ENCODE data around the gene KLK2. TPM values are rescaled to one million over a fixed set of nuclear protein-coding genes. Genes with fewer than 3 reads are reported as not detected.

KLK2 gene
- under 1 TPM in 2 of 3 donors, not detected in 1; 0.21 to 0.34 TPM for polyA plus RNA-seq (ENCODE audit: insufficient read length in 3 of 3)
- long read RNA-seq, donor 1, result 0 reads
- long read RNA-seq, donor 2, result 0 reads
- long read RNA-seq, donor 3, result 0 reads
- long read RNA-seq, donor 4, result 0 reads
- long read RNA-seq, donor 5, result 0 reads
- long read RNA-seq, donor 6, result 0 reads
- long read RNA-seq, donor 7, partial matches to known transcripts, result 0 of 1 reads
- long read RNA-seq, donor 7, other reads (novel, unspliced or antisense), result 0 of 1 reads
- long read RNA-seq, donor 8, result 0 reads
- long read RNA-seq, donor 9, result 0 reads
- long read RNA-seq, donor 10, result 0 reads
- long read RNA-seq, donor 11, result 0 reads
- long read RNA-seq, donor 12, result 0 reads
- long read RNA-seq, donor 13, result 0 reads
- long read RNA-seq, donor 14, result 0 reads
- long read RNA-seq, donor 15, result 0 reads
- long read RNA-seq, donor 16, result 0 reads

DNA sequence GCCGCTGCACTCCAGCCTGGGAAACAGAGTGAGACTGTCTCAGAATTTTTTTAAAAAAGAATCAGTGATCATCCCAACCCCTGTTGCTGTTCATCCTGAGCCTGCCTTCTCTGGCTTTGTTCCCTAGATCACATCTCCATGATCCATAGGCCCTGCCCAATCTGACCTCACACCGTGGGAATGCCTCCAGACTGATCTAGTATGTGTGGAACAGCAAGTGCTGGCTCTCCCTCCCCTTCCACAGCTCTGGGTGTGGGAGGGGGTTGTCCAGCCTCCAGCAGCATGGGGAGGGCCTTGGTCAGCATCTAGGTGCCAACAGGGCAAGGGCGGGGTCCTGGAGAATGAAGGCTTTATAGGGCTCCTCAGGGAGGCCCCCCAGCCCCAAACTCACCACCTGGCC, at the start of gene KLK2:
Gene KLK2 (plus strand): TSS at position 384 of the 400 bp plus-strand sequence. CDS start 35 bp downstream, outside the sequence.
- no peak for DNase-seq

DNA sequence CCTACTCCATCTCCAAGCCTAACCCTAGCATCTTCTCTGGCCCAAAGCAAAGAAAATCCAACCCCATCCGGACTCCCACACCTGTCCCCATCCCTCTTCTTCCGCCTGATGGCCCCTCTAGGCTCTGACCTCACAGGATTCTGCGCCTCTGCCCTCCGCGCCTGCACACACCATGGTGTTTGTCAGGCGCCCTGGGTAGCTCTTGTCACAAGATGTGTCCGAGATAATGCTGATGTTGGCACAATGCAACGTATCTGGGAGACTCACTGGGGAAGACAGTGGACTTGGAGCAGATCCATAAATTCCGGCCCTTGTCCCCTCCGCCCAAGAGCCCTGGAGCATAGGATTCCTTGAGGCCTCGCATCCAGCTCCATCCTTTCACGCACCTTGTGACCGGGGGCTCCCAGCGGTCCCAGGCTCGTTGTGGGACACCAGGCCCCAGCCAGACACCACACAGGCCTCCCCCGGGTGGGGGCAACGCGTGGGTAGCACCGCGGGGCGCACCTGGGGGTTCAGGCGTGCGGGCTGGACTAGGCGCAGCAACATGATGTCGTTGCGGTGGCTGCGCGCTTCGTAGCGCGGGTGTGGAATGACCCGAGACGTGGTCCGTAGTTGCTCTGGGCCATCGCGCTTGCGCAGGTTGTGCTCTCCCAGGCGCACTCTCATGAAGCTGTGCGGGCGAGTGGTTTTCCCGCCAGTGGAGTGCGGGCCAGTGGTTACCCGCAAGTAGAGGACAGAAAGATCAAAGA, 46.6 kb upstream of the KLK2 start:
- DNase-seq, result no peak

DNA sequence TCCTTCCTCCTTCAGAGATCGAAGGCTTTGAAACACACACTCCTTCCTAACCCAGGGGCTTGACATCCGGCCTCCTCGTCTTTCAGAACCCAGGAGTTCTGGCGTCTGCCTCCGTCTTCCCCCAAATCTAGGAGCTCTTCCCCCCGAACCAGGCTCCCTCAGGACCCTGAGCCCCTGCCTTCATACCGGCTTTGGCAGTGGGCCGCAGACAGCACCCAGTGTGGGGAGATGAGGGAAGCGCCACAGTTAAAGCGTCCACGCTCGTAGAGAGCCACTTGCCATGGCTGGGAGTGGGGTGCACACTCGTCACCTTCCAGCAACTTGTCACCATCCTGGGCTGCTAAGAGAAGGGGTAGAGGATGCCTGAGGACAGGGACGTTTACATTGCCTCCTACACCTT, 45.8 kb upstream of the KLK2 start:
- no peak for DNase-seq

DNA sequence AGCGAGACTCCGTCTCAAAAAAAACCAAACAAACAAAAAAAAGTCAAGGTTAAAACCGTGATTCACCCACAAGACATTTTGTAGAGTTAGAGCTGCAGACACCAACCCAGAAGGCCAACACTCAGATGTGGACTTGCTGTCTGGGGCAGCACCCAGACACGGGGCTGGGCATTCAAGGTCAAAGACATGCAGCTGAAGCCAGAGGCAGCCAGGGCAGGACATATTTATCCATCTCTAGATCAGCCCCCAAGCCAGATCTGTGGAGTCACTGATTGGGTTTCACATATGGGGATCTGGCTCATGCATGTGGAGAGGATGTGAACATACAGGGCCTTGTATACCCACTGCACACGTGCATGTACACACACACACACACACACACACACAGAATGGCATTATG, 43.4 kb upstream of the KLK2 start:
- DNase-seq, result no peak

DNA sequence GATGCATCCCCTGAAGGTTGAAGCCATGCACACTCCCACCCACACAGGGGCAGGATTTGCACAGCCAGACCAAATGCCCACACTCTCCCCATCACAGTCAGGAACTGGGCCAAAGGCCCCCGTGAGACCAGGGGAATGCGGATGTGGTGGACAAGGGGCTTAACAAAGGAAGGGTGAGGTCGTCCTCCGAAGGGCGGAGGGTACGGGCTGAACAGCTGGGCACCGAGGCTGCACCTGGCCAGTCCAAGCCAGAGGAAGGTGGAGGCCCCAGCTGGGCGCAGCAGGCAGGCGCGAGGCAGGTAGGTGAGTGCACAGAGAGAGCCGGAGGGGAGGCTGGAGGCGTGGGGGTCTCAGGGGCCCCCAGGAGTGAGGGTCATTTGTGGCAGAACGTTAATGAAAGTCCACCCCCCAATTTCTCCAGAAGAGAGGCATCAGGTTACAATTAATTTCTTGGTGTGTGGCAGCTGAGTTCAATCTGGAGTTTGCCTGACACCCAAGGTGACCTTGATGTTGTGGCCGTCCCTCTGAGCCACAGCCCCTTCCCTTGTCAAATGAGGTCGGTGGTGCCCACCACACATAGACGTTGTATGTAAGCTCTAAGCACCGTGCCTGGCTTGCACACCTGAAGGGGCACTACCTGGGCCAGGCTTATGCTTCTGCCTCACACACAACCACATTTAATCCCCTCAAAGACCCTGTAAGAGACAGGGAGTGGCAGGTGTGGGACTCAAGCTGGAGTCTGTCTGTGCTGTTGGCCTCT, 42.8 kb upstream of the KLK2 start:
- DNase-seq, result no peak

DNA sequence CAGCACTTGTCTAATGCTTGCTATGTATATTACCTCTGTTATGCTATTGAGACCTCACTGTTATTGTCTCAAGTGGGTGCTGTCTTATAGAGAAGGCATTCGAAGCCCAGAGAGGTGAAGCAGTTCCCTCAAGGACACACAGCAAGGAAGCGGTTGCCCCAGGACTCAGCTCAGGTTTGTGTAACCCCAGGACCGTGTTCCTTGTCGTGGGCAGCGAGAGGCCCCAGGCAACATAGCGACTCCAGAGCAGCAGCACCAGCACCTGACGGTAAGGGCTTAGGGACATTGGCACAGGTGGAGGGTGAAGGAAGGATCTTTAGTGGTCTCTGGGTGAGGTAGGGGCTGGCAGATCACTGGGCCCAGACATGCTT, 42.2 kb upstream of the KLK2 start:
- no peak for DNase-seq

DNA sequence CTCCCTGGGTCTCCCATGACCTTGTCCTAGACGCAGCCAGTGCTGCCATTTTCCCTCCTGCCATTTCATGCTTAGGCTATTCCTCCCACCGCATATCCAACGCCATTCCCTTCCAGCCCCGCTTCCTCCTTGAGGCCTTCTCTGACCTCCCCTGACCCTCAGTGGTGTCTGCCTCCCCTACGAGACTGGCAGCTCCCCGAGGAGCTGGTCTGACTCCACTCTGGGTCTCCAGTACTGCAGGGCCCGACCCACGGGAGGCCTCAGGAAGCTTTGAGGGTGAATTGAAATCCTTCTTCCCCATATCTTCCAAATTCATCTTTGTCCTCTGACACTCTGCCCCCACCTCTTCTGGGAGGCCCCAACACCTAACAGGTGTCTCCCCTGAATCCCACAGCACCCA, 40.6 kb upstream of the KLK2 start:
- DNase-seq, result no peak

DNA sequence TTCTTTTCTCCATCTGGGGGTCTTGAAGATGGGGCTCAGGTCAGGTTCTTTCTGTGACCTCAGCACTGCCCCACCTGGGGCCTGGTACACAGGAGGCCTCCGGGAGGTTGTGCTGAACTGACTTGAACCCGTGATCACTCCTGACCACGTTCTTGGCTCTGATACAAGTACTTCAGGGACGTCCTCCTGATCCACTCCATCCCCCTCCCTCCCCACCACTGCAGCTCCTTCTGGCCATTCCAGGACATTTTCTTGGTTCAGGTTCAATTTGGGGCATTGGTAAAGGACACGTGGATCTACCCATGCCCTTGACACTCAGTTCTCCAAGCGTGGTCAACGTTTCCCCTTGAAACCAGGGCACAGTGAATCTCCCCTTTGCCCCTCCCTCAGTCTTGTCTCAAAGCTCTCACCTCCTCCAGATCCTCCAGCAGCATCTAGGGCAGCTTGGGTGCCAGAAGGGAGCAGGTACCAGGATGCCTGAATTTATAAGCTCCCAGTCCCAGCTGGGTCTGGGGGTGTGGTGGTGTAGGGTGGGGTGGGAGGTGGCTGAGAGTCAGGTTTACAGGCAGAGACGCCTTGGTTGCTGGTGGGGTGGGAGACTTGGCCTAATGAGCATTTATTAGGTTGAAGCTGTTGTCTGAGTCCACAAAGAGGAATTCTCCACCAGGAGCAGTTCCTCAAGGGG, 40.0 kb upstream of the KLK2 start, which contains the start of gene KLK15:
Gene KLK15 (minus strand): TSS at position 458 of the 685 bp plus-strand sequence. CDS start 2,082 bp downstream, outside the sequence.
- no peak for DNase-seq

DNA sequence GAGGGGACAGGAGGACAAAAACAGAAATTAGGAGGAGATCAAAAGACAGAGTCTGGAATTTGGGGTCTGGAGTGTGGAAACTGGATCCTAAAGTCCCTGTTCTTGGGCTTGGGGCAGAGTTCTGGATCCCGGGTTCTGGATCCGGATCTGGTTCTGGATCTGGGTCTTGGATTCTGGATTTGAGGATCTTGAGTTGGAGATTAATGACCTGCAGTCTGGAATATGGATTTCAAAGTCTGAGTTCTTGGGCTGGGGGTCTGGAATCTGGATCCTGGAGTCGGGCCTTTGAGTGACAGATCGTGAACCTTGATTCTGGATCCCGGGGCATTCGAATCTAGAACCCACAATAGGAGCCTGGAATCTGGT, 39.5 kb upstream of the KLK2 start:
- DNase-seq, result no peak

DNA sequence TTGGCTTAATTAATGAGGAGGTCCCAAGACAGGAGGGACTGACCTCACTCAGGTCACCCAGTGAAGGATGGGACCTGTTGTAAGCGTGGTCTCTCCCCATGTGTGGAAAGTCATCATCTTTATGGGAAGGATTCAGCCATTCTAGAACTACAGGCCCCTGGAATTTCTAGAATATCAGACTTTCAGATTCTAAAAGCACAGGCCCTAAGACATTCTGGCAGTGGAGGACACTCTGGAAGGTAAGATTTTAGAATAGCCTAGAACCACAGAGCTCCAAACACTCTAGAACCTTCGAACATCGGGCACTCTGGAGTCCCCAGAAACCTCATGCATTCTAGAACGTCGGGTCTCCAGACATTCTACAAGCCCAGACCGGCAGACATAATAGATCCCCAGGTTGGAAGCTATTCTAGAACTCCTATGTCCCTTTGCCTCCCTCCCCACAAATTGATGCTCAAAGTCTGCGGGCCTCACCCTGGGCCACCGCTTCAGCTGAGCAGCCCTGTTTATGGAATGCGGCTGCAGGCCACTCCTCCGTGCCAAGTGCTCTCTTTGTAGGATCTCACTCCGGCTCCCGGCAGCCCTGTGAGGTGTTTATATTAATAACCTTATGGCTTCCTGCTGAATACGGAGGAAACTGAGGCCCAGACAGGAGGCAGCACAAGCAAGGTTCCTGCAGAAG, 38.0 kb upstream of the KLK2 start:
- no peak for DNase-seq

DNA sequence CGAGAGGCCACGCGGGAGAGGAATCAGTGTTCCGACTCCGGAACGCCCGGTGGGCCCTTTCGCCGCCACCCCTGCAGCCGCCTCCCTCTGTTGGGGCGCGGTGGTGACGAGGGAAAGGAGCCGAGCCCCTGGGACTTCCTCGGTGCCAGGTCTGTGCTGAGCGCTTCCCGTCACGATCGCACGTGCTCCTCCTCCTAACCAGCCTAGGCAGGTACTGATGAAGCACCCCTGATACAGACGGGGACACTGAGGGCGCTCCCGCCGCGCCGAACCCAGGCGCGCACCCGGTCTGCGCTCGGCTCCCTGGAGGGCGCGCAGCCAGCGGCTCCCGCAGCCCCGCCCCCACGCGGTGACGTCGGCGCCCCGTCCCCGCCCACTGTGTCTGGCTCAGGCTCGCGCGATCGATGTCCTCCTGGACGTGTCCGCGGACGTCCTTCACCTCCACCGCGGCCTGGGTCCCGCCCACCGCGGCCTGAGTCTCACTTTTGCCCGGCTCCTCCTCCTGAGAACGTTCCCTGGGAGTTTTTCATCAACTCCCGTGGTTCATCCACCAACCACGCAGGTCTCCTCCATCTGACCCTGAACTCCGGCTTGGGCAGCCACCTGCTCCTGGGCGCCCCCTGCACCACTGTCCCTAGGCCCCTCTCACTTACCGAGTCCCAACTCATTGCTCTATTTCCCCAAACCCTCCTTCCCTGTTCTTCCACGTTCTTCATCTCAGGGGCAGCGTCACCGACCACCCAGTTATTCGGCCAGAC, 37.3 kb upstream of the KLK2 start:
- DNase-seq, result peak; percentile 74

DNA sequence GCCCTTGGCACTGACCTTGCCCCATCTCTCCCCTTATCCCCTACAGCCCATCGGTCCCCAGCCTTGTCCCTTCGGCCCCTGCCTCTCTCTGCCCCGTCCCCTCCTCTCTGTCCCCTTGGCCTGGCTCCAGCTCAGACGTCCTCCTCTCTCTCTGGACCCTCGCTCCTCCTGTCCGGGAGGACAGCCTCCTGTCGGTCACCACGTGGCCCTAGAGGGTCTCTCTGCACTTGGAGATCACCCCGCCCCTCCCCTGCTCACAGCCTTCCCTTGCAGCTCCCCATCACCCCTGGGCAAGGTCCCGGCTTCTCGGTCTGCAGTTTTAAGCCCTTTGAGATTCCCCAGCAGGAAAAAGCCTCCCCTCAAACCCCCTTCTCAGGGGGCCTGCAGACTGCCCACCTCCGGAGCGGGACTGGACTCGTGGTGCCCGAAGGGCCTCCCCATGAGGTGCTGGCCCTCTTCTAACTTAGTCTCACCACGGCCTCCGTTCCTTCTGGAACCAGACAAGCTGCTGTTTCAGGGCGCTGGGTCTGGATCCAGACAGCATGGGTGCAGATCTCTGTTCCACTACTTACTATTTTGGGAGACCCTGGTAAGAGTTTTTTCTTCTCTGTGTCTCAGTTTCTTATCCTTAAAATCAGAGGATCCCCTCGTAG, 36.6 kb upstream of the KLK2 start:
- DNase-seq, result no peak

DNA sequence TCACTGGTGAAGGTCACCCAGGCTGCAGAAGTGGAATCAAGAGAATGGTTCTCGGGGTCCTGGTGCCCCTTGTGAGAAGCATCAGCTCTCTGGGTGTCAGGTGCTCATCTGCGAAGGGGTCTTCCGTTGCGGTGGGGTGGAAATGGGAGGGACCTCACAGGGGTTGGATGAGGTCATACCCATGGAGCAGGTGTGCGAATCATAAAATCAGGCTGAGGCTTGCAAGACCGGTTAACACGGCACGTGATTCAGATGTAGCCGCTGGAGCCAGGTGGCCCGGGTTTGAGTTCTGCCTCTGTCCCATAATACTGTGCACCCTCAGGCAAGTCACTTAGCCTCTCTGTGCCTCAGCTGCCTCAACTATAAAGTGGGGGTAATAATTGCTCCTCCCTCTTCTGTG, 35.9 kb upstream of the KLK2 start:
- DNase-seq, result no peak

DNA sequence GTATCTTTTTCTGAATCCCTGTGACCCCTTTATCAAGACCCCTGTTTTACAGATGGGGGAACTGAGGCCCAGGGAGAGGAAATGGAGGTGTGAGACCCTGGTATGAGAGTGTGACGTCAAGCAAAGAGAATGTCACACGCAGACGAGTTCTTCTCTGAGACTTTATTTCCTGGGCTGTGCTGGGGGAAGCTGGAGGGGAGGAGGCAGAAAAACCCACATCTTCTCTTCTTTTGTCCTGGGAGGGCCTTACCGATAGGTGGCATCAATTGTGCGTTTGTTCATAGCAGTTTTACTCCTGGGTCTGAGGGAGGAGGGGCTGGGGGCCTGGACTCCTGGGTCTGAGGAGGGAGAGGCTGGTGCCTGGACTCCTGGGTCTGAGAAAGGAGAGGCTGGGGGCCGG, 35.0 kb upstream of the KLK2 start:
- DNase-seq, result no peak

DNA sequence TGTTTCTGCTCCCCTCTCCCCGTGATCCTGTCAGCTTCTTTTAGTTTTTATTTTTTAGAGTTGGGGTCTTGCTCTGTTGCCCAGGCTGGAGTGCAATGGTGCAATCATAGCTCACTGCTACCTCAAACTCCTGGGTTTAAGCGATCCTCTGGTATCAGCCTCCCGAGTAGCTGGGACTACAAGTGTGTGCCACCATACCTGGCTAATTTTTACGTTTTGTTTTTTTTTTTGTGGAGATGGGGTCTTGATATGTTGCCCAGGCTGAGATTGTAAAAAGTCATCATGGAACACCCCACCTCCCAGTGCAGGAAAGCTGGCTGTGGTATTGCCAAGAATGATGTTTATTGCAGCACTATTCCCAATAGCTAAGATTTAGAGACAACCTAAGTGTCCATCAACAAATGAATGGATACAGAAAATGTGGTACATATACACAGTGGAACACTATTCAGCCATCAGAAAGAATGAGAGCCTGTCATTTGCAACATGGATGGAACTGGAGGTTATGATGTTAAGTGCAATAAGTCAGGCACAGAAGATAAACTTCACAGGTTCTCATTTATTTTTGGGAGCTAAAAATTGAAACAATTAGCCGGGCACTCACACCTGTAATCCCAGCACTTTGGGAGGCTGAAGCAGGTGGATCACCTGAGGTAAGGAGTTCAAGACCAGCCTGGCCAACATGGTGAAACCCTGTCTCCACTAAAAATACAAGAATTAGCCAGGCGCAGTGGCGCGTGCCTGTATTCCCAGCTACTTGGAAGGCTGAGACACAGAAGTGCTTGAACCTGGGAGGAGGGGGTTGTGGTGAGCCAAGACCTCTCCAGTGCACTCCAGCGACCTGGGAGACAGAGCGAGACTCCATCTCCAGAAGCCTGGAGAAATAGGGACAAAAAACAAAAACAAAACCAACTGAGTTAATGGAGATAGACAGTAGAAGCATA, 33.3 kb upstream of the KLK2 start:
- DNase-seq, result no peak

DNA sequence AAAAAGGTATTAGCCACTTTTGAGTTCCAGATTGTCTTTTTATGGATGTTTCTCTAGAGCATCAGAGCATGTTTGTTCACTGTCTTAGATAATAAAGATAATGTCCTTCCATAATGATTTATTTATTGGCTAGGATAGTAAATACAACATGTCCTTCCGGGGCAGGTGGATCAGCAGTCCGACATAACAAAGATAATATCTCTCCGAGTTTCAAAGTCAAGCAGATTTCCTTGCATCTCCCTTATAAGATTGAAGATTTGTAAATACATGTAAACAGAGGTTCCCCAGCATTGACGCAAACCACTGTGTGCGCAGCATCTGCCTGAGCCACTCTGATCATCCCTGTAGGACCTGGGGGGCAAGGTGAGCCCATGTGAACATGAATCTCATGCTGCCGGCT, 31.1 kb upstream of the KLK2 start:
- no peak for DNase-seq

DNA sequence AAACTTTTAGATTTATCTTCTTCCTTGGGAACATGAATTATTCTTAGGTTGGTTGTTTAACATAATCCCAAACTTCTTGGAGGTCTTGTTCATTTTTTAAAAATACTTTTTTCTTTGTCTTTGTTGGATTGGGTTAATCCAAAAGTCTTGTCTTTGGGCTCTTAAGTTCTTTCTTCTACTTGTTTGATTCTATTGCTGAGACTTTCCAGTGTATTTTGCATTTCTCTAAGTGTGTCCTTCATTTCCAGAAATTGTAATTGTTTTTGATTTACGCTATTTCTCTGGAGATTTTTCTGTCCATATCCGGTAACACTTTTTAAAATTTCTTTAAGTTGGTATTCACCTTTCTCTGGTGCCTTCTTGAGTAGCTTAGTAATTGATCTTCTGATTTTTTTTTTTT, 30.0 kb upstream of the KLK2 start:
- DNase-seq, result no peak

DNA sequence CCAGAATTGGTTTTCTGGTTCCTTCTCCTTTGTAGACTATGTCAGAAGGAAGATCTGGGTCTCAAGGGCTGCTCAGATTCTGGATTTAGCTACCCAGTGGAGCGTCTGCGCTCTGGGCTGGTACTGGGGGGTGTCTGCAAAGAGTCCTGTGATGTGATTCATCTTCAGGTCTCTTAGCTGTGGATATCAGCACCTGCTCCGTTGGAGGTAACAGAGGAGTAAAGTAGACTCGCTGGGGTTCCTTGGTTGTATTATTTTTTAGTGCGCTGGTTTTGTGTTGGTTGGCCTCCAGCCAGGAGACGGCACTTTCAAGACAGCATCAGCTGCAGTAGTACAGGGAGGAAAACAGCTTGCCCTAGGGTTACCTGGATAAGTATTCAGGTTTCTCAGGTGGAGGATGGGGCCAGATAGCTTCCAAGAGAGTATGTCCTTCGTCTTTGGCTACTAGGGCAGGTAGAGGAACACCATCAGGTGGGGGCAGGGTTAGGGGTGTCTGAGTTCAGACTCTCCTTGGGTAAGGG, 29.5 kb upstream of the KLK2 start:
- DNase-seq, result no peak
